Measurements from ENCODE around the gene TRABD. TPM values are rescaled to one million over a fixed set of nuclear protein-coding genes. Genes with fewer than 3 reads are reported as not detected.

TRABD gene
- polyA plus RNA-seq, 1 of the 3 experiments (the other 2 are of a cell fraction), result 50.6 TPM

DNA sequence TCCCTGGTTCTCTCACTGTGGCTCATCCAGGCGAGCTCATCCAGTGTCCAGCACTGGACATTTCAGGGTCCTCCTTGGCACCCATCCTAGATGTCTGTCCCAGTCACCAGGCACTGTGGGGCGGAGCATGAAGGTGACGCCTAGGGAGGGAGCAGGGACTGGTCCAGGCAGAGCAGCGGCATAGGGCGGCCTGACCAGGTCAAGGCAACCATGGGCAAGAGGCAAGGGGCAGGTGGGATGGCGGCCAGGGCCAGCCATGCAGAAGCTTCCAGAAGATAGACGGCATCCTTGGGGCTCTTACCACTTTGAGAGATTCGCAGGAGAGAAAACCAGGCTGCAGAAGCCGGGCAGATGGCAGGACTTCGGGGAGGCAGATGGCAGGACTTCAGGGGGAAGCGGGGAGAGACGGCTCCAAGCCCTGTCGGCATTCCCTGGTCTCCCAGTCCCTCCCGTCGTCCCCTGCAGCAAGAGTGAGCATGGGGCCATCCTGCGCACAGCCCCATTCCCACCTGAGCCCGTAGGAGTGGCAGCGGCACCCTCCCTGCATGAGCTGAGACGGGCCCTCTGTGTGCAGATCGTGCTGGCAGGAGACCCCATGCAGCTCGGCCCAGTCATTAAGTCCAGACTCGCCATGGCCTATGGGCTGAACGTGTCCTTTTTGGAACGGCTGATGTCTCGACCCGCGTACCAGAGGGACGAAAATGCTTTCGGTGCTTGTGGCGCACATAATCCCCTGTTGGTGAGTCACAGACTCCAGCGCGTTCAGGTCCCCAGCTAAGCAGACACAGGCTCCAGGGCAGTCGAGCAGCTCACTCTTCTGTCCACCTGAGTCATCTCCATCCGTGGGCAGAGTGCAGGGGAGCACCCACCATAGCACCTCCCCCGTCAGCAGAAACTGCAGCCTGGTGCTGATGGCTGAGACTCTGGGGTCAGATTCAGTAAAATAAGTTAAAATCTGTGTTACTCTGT lies 35.3 kb upstream of the TRABD start (continued):
- TF ChIP-seq, protein P1, sequence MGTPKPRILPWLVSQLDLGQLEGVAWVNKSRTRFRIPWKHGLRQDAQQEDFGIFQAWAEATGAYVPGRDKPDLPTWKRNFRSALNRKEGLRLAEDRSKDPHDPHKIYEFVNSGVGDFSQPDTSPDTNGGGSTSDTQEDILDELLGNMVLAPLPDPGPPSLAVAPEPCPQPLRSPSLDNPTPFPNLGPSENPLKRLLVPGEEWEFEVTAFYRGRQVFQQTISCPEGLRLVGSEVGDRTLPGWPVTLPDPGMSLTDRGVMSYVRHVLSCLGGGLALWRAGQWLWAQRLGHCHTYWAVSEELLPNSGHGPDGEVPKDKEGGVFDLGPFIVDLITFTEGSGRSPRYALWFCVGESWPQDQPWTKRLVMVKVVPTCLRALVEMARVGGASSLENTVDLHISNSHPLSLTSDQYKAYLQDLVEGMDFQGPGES (IDR thresholded peaks at IDR 0.05; ENCODE audit: low read depth, low read length), result no peak
- TF ChIP-seq, protein P2, sequence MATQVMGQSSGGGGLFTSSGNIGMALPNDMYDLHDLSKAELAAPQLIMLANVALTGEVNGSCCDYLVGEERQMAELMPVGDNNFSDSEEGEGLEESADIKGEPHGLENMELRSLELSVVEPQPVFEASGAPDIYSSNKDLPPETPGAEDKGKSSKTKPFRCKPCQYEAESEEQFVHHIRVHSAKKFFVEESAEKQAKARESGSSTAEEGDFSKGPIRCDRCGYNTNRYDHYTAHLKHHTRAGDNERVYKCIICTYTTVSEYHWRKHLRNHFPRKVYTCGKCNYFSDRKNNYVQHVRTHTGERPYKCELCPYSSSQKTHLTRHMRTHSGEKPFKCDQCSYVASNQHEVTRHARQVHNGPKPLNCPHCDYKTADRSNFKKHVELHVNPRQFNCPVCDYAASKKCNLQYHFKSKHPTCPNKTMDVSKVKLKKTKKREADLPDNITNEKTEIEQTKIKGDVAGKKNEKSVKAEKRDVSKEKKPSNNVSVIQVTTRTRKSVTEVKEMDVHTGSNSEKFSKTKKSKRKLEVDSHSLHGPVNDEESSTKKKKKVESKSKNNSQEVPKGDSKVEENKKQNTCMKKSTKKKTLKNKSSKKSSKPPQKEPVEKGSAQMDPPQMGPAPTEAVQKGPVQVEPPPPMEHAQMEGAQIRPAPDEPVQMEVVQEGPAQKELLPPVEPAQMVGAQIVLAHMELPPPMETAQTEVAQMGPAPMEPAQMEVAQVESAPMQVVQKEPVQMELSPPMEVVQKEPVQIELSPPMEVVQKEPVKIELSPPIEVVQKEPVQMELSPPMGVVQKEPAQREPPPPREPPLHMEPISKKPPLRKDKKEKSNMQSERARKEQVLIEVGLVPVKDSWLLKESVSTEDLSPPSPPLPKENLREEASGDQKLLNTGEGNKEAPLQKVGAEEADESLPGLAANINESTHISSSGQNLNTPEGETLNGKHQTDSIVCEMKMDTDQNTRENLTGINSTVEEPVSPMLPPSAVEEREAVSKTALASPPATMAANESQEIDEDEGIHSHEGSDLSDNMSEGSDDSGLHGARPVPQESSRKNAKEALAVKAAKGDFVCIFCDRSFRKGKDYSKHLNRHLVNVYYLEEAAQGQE (IDR thresholded peaks at IDR 0.05; ENCODE audit: low read depth, low read length), result no peak
- TF ChIP-seq JUND (IDR thresholded peaks at IDR 0.05) (no peak), YY1 (IDR thresholded peaks at IDR 0.05; ENCODE audit: low read depth) (no peak)

DNA sequence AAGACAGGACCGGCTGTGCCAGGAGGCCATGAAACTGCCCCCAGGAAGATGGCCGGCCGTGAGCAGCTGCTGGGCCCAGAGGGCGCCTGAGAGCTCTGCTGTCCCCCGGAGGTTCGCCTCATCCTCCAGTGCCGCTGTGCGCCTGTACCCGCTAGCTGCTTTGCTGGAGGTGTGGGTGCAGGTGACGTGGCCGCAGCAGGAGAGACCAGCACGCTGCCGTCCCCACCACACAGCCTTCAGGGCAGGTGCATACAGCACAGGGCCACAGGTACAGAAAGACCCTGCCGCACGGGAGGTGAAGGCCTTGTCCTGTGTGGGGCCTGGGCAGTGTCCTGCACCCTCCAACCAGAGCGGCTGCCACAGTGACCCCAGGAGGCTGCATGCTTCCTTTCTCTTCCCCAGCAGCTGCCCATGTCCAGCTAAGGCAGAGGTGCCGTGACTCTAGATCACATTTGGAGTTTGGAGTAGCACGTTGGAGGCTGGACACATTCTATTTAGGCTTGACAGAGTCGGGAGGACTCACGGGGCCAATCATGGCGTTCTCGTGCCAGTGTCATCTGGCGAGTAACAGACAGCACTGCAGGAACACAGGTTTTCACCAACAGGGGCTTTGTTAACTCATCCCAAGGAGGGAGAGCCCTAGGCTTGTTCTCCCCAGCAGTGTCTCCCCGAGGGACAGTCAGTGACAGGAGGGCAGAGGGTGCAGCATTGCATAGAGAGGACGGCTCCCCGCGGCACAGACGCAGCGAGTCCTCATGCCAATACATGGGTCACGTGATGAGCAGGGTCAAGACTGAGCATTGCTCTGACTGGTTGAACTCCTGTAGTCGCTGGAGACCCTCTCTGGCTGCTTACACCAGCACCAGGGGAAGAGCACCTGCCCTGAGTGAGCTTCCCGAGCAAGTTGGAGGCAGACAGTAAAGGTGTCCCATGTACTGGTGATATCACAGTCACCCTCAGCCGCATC lies 33.9 kb upstream of the TRABD start:
- TF ChIP-seq YY1 (IDR thresholded peaks at IDR 0.05; ENCODE audit: low read depth), result no peak
- TF ChIP-seq, protein P1 (IDR thresholded peaks at IDR 0.05; ENCODE audit: low read depth, low read length), result no peak
- no peak for TF ChIP-seq TEAD4 (IDR thresholded peaks at IDR 0.05; ENCODE audit: borderline replicate concordance, insufficient read depth)
- TF ChIP-seq EP300 (IDR thresholded peaks at IDR 0.05; ENCODE audit: borderline replicate concordance in 1 of 2, low read depth in 1 of 2, low read length in 1 of 2), result no peak
- TF ChIP-seq NFIC (IDR thresholded peaks at IDR 0.05; ENCODE audit: borderline replicate concordance), result no peak
- TF ChIP-seq POLR2AphosphoS5 (IDR thresholded peaks at IDR 0.05; ENCODE audit: low read depth, low read length), result no peak
- TF ChIP-seq SIN3A (IDR thresholded peaks at IDR 0.05; ENCODE audit: borderline replicate concordance, low read depth, low read length), result no peak
- TF ChIP-seq TCF12 (IDR thresholded peaks at IDR 0.05), result no peak
- TF ChIP-seq TAF1 (IDR thresholded peaks at IDR 0.05; ENCODE audit: borderline replicate concordance, low read depth, low read length), result no peak
- TF ChIP-seq, protein P3, sequence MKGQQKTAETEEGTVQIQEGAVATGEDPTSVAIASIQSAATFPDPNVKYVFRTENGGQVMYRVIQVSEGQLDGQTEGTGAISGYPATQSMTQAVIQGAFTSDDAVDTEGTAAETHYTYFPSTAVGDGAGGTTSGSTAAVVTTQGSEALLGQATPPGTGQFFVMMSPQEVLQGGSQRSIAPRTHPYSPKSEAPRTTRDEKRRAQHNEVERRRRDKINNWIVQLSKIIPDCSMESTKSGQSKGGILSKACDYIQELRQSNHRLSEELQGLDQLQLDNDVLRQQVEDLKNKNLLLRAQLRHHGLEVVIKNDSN (IDR thresholded peaks at IDR 0.05; ENCODE audit: borderline replicate concordance, low read depth), result no peak
- no peak for TF ChIP-seq ZBTB33 (IDR thresholded peaks at IDR 0.05; ENCODE audit: borderline replicate concordance, low read depth)
- no peaks in the 10 kb centered on the region for H3F3A ChIP-seq (replicated peaks; ENCODE audit: insufficient read depth)
- 86% methylated on average over 17 of the region's 33 CpGs for WGBS (ENCODE audit: low lambda C conversion rate)
- no peak overlapping the region for H3K4me2 ChIP-seq
- no peak overlapping the region for H3K4me3 ChIP-seq (ENCODE audit: low read depth in 2 of 2, low read length in 1 of 2)
- H3K36me3 ChIP-seq (replicated peaks in 1 of 2; ENCODE audit: control insufficient read depth in 1 of 2, insufficient read depth in 2 of 2, low read length in 1 of 2), result no peaks in the 10 kb centered on the region
- no peaks in the 10 kb centered on the region for H3K27me3 ChIP-seq (ENCODE audit: insufficient read depth)
- no peak overlapping the region for H2AFZ ChIP-seq (ENCODE audit: low read depth)
- H3K9me2 ChIP-seq, result no peaks in the 10 kb centered on the region
- no peak for DNase-seq
- ChIA-PET POLR2A (no interaction called here), CTCF (interaction anchor here (1.0 to 1.4 kb wide), 3 partner anchors 13 to 59 kb away, joined by 3 read pairs; no protein-coding TSS in a partner anchor)
- H3K4me1 ChIP-seq (ENCODE audit: control insufficient read depth in 1 of 2, insufficient read depth in 2 of 2, low read depth in 1 of 2, low read length in 1 of 2), result peaks cover 0 to 2% of the 10 kb centered on the region in 2 experiments; a peak in 1 of 4 replicates
- H3K9ac ChIP-seq, result no peak overlapping the region
- H3K79me2 ChIP-seq (ENCODE audit: insufficient read depth), result no peaks in the 10 kb centered on the region
- no peaks in the 10 kb centered on the region for H4K20me1 ChIP-seq (ENCODE audit: insufficient read depth)
- H3K27ac ChIP-seq (ENCODE audit: low read depth in 2 of 2, low read length in 1 of 2), result no peak overlapping the region
- no peaks in the 10 kb centered on the region for H3K9me3 ChIP-seq

Data from SK-N-SH (cell line).